Measurements from ENCODE around the gene SLC5A9. TPM values are rescaled to one million over a fixed set of nuclear protein-coding genes. Genes with fewer than 3 reads are reported as not detected.

The SLC5A9 gene
- total RNA-seq, 1 donor from 2014 or later = not detected

- H3K4me3 Mint-ChIP-seq = no peak overlapping the region
- H3K27ac Mint-ChIP-seq = peak overlapping the region; percentile 30
- no peak for TF ChIP-seq CTCF (IDR thresholded peaks at IDR 0.05)
Measured at GRCh38 chr1:48228156-48228555, 5.6 kb downstream of the SLC5A9 start.

GRCh38 chr1:48229317-48229716 is 6.8 kb downstream of the SLC5A9 start:
- Mint-ChIP-seq H3K27ac (no peak overlapping the region), H3K9me3 (no peaks in the 10 kb centered on the region), H3K4me3 (no peak overlapping the region), H3K36me3 (ENCODE audit: low read depth) (no peaks in the 10 kb centered on the region), H3K4me1 (peaks cover 6% of the 10 kb centered on the region), H3K27me3 (no peaks in the 10 kb centered on the region)
- ATAC-seq (ENCODE audit: low read depth) (no peak), DNase-seq (no peak)
- no peak for TF ChIP-seq CTCF (IDR thresholded peaks at IDR 0.05)
- ChIA-PET CTCF (no interaction called here), POLR2A (no interaction called here)
- intact Hi-C loops (cut with micrococcal nuclease) = no loop called here

More at GRCh38 chr1:48228156-48228555, 5.6 kb downstream of the SLC5A9 start:
- ATAC-seq (ENCODE audit: low read depth) (no peak), DNase-seq (no peak)
- intact Hi-C loops (cut with micrococcal nuclease) = no loop called here
- POLR2A ChIA-PET = no interaction called here
- no peaks in the 10 kb centered on the region for H3K27me3 Mint-ChIP-seq
- H3K36me3 Mint-ChIP-seq (ENCODE audit: low read depth) = no peaks in the 10 kb centered on the region
- CTCF ChIA-PET = no interaction called here
- no peaks in the 10 kb centered on the region for H3K9me3 Mint-ChIP-seq
- peaks cover 6% of the 10 kb centered on the region for H3K4me1 Mint-ChIP-seq

- no peaks in the 10 kb centered on the region for H3K27me3 Mint-ChIP-seq
- no peak for TF ChIP-seq CTCF (IDR thresholded peaks at IDR 0.05)
- no peak overlapping the region for H3K4me3 Mint-ChIP-seq
- no peak for ATAC-seq (ENCODE audit: low read depth)
- ChIA-PET POLR2A (no interaction called here), CTCF (no interaction called here)
- no peaks in the 10 kb centered on the region for H3K9me3 Mint-ChIP-seq
- intact Hi-C loops (cut with micrococcal nuclease) = no loop called here
- no peak for DNase-seq
- no peaks in the 10 kb centered on the region for H3K36me3 Mint-ChIP-seq (ENCODE audit: low read depth)
- H3K4me1 Mint-ChIP-seq = peaks cover 6% of the 10 kb centered on the region
- no peak overlapping the region for H3K27ac Mint-ChIP-seq
Measured at GRCh38 chr1:48230236-48230635, 7.7 kb downstream of the SLC5A9 start.

- POLR2A ChIA-PET = no interaction called here
- Mint-ChIP-seq H3K27me3 (no peaks in the 10 kb centered on the region), H3K27ac (no peak overlapping the region), H3K36me3 (ENCODE audit: low read depth) (no peaks in the 10 kb centered on the region), H3K4me3 (no peak overlapping the region), H3K9me3 (no peaks in the 10 kb centered on the region), H3K4me1 (peaks cover 6% of the 10 kb centered on the region)
- CTCF ChIA-PET = no interaction called here
- no peak for ATAC-seq (ENCODE audit: low read depth)
- TF ChIP-seq CTCF (IDR thresholded peaks at IDR 0.05) = no peak
- no peak for DNase-seq
- intact Hi-C loops (cut with micrococcal nuclease) = no loop called here
Measured at GRCh38 chr1:48232722-48233121, 10.2 kb downstream of the SLC5A9 start.

GRCh38 chr1:48233666-48234485 is 11.4 kb downstream of the SLC5A9 start:
- POLR2A ChIA-PET = no interaction called here
- no peak overlapping the region for H3K27ac Mint-ChIP-seq
- H3K36me3 Mint-ChIP-seq (ENCODE audit: low read depth) = no peaks in the 10 kb centered on the region
- no peak for TF ChIP-seq CTCF (IDR thresholded peaks at IDR 0.05)
- DNase-seq = no peak
- CTCF ChIA-PET = interaction anchor here (3.1 kb wide), 1 partner anchor 140 kb away, joined by 16 read pairs; no protein-coding TSS in a partner anchor
- intact Hi-C loops (cut with micrococcal nuclease) = no loop called here
- no peaks in the 10 kb centered on the region for H3K27me3 Mint-ChIP-seq
- no peak overlapping the region for H3K4me3 Mint-ChIP-seq
- no peak for ATAC-seq (ENCODE audit: low read depth)
- H3K9me3 Mint-ChIP-seq = no peaks in the 10 kb centered on the region
- peaks cover 2% of the 10 kb centered on the region for H3K4me1 Mint-ChIP-seq
